Activated CD8-positive, alpha-beta memory T cell treated with anti-CD3 and anti-CD28 coated beads for 48 hours (primary cell): ENCODE data around the gene LKAAEAR1.

ENCODE experiments used
- DNase-seq, 3 experiments: peaks; one replicate each; pipeline ENCODE4 v3.0.0-alpha.2; 2020; ENCODE audit warnings: low read depth in 2 of 3, low spot score in 2 of 3

The LKAAEAR1 gene

DNA sequence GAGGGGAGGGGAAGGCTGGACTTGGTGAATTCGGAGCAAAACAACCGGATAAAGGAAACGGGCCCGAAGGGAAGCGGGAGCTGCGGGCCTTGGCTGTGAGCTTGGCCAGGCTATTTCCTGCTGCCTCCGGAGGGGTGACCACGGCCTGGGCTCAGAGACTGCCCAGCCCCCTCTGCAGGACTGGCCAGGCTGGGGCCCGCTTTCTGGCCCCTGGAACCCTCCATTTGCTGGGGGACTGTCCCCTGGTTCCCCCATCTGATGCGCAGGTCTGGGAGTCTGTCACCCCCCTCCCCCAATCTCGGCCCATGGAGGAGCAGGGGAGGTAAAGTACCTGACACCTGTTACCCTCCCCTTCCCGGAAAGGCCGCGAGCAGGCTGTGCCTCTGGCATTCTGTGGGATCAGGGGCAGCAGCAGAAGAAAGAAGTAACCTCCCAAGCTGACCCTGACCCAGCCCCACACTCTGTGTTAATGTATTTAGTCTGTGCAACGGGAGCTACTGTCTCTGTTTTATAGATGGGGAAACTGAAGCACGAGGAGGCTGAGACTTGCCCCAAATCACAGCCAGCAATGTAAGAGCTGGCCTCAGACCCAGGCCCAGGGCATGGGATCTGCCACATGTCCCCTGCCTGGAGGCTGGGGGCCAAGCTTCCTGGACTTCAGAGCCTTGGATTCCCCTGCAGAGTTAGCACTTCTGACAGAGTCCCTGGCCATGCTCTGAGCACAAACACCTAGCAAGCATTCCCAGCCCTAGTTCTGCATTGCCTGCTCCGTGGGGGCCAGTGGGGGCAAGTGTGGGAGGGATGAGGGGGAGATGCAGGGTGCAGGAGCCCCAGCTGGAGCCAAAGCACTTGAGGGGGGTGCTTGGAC is 44.7 kb downstream of the LKAAEAR1 start:
- no peak for DNase-seq

GRCh38 chr20:64038565-64039292 is 45.5 kb downstream of the LKAAEAR1 start:
- DNase-seq = peak; percentile 50 to 58 (median 55)

DNA sequence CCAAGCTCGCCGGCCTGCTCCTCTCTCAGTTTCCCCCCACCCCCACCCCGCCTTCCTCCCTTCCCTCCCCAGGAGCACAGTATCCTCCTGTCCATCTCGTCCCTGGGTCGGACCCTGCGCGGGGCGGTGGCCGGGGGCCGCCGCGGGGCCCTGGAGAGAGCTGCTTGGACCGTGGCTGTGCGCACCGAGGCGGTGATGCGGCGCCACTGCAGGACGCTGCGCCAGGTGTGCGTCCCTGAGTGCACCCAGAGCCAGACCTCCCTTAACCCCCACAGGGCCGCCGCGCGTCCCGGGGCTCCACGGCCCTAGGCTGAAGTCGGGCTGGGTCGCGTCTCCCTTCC is 46.0 kb downstream of the LKAAEAR1 start:
- no peak for DNase-seq

- no peak for DNase-seq
Observed at GRCh38 chr20:64037498-64038213, 46.5 kb downstream of the LKAAEAR1 start.

DNA sequence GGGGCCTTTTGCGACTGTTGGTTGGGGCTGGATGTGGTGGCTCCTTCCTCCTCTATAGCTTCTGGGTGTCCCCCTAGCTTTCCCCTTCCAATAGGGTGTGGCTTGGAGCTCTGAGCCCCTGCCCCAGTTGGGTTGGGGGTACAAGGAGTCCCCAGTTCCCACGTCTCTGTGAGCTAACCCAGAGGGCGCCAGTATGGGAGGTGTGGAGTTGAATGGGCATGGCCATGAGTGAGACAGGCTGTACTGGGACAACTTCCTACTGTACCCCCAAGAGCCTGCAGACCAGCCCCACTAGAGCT is 47.0 kb downstream of the LKAAEAR1 start:
- no peak for DNase-seq

- DNase-seq = no peak
Observed at GRCh38 chr20:64036346-64037198, 47.6 kb downstream of the LKAAEAR1 start.

DNA sequence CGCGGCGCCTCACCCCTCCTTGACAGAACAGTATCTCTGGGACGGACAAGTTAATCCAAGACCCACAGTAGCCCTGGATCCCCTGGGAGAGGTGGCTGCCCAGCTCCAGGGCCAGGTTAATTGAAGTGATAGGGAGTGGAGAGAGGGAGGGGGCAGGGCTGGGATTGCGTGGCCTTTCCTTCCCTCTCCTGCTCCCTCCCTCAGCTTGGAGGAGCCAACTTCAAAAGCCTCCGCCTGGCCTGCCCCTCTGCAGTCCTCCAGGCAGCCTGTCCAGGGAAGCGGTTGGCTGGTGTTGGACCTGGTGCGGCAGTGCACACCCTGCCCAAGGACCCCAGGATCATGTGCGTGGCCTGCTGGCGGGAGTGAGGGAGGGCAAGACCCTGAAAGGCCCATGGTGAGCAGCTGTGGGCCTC is 48.3 kb downstream of the LKAAEAR1 start, which contains the start of gene C20orf204:
Gene C20orf204, plus strand, starts transcription at position 250 of the 413 bp plus-strand sequence. Its CDS starts 142 bp downstream, at position 392.
- DNase-seq = no peak

DNA sequence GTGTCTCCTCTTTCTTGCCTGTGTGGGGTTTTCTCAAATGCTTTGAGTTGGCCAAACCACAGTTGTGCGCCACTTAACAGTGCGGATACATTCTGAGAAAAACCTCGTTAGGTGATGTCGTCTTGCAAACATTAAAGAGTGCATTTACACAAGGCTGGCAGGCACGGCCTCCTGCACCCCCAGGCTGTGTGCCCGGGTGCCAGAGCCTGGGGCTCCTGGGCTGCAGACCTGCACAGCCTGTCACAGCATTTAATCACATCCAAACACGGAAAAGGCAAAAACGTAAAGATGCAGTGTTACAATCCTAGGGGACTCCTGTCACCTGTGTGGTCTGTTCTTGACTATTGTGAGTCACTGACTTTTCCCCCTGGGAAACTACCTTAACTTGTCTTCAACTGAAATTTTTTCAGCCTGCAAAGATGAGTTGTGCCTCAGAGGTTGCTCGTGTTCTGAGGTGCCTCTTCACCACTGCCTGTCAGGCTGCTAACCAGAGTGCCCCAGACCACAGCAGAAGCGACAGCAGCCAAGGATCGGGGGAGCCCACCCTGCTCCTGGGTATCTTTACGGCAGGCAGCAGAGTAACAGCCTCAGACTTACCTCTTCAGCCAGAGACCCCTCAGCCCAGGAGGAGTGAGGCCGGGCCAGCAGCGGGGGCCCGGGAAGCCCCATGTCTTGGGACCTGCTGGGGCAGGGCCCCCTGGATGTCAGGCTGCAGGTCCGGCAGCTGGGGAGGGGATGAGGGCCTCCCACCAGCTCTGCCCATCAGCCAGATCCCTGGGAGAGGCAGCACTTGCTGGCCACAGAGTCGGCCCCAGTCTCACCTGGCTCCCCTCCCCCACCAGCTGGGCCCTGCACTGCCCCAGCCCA is 48.9 kb downstream of the LKAAEAR1 start:
- peak; percentile 35 to 43 (median 39) for DNase-seq

DNA sequence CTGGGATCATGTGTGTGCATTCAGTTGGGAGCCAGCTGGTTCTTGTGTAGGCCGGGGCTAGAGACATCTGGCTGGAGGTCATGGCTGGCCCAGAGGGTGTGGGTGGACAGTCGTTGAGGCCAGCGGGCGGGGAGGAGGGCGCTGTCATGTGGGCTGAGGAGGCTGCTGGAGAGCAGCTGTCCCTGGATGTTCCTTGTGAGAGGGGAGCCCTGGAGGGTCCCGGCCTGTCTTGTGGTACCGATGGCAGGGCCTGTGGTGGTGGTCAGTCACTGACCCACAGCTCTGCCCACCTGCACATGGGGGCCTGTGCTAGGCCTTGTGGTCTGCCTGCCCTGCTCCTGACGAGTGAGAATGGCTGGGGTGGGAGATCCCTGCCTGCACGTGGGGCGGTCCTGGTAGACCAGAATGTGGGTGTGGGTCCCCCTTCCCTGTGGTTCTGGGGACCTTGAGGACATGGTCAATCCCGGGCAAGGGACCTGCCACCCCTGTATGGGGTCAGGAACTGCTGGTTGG is 50.2 kb downstream of the LKAAEAR1 start:
- no peak for DNase-seq
